Measurements from ENCODE around the gene PLD6. TPM values are rescaled to one million over a fixed set of nuclear protein-coding genes. Genes with fewer than 3 reads are reported as not detected.

The PLD6 gene
- total and polyA plus RNA-seq, 3 donors from 2014 or later = 39.9 to 44.2 (median 41.5) TPM

GRCh38 chr17:17246879-17247278, 40.7 kb upstream of the PLD6 start:
- peak; percentile 10 for DNase-seq
- TF ChIP-seq CTCF (IDR thresholded peaks at IDR 0.05) (no peak), POLR2A (IDR thresholded peaks at IDR 0.05) (no peak)
- H3K9me3 ChIP-seq = no peaks in the 10 kb centered on the region
- H3K27ac ChIP-seq = no peak overlapping the region
- intact Hi-C loops (cut with DNase I; ENCODE audit: low total_unique reads) = no loop called here
- no peaks in the 10 kb centered on the region for H3K27me3 ChIP-seq
- 88 to 91% methylated on average over 3 of the region's 3 CpGs for WGBS, 2 donors
- H3K36me3 ChIP-seq (ENCODE audit: low read depth, missing control alignments) = no peaks in the 10 kb centered on the region
- peaks cover 4% of the 10 kb centered on the region for H3K4me1 ChIP-seq
- no peak overlapping the region for H3K4me3 ChIP-seq

GRCh38 chr17:17243163-17243562, 37.0 kb upstream of the PLD6 start:
- Histone ChIP-seq H3K9me3 (no peaks in the 10 kb centered on the region), H3K27ac (no peak overlapping the region), H3K36me3 (ENCODE audit: low read depth, missing control alignments) (no peaks in the 10 kb centered on the region), H3K4me1 (peaks cover 4% of the 10 kb centered on the region), H3K4me3 (no peak overlapping the region), H3K27me3 (no peaks in the 10 kb centered on the region)
- intact Hi-C loops (cut with DNase I; ENCODE audit: low total_unique reads) = no loop called here
- TF ChIP-seq POLR2A (IDR thresholded peaks at IDR 0.05) = no peak
- TF ChIP-seq CTCF (IDR thresholded peaks at IDR 0.05) = no peak
- 71 to 74% methylated on average over 6 of the region's 6 CpGs for WGBS, 2 donors
- DNase-seq = no peak

GRCh38 chr17:17242246-17242645, 36.1 kb upstream of the PLD6 start:
- intact Hi-C loops (cut with DNase I; ENCODE audit: low total_unique reads) = no loop called here
- no peak for DNase-seq

GRCh38 chr17:17241656-17242055, 35.5 kb upstream of the PLD6 start:
- no peaks in the 10 kb centered on the region for H3K27me3 ChIP-seq
- no peaks in the 10 kb centered on the region for H3K9me3 ChIP-seq
- peaks cover 4% of the 10 kb centered on the region for H3K4me1 ChIP-seq
- DNase-seq = no peak
- no peak overlapping the region for H3K4me3 ChIP-seq
- no peak overlapping the region for H3K27ac ChIP-seq
- no peaks in the 10 kb centered on the region for H3K36me3 ChIP-seq (ENCODE audit: low read depth, missing control alignments)
- TF ChIP-seq CTCF (IDR thresholded peaks at IDR 0.05) (no peak), POLR2A (IDR thresholded peaks at IDR 0.05) (no peak)
- WGBS, 2 donors = 86 to 88% methylated on average over 10 of the region's 10 CpGs
- intact Hi-C loops (cut with DNase I; ENCODE audit: low total_unique reads) = no loop called here

More at GRCh38 chr17:17242246-17242645, 36.1 kb upstream of the PLD6 start:
- Histone ChIP-seq H3K9me3 (no peaks in the 10 kb centered on the region), H3K4me3 (no peak overlapping the region), H3K36me3 (ENCODE audit: low read depth, missing control alignments) (no peaks in the 10 kb centered on the region), H3K27me3 (no peaks in the 10 kb centered on the region), H3K4me1 (peaks cover 4% of the 10 kb centered on the region), H3K27ac (no peak overlapping the region)
- 88 to 95% methylated on average over 7 of the region's 7 CpGs for WGBS, 2 donors
- no peak for TF ChIP-seq POLR2A (IDR thresholded peaks at IDR 0.05)
- TF ChIP-seq CTCF (IDR thresholded peaks at IDR 0.05) = no peak

GRCh38 chr17:17239832-17240231, 33.7 kb upstream of the PLD6 start:
- WGBS, 2 donors = 51 to 72% methylated on average over 1 of the region's 1 CpG
- no peaks in the 10 kb centered on the region for H3K36me3 ChIP-seq (ENCODE audit: low read depth, missing control alignments)
- no peak overlapping the region for H3K4me3 ChIP-seq
- no peaks in the 10 kb centered on the region for H3K27me3 ChIP-seq
- H3K9me3 ChIP-seq = no peaks in the 10 kb centered on the region
- intact Hi-C loops (cut with DNase I; ENCODE audit: low total_unique reads) = no loop called here
- H3K27ac ChIP-seq = no peak overlapping the region
- no peak for TF ChIP-seq CTCF (IDR thresholded peaks at IDR 0.05)
- TF ChIP-seq POLR2A (IDR thresholded peaks at IDR 0.05) = no peak
- DNase-seq = no peak
- peaks cover 16% of the 10 kb centered on the region for H3K4me1 ChIP-seq

Measured in testis (tissue), 3 donors.